RWPE1 (cell line): ENCODE results near the gene PRKCZ.

Experiments used
- CTCF ChIA-PET: fragments of 350-600 bp; sonication (Branson Sonifier 250); formaldehyde crosslinking; extraction: SDS; loops from one replicate; lab custom pipeline; 2021; lab: Yijun Ruan, JAX
- POLR2A ChIA-PET: fragments of 400-600 bp; formaldehyde crosslinking; extraction: SDS; loops from one replicate; lab custom pipeline; 2020; ENCODE audit warnings: antibody characterized with exemption; ENCODE audit not compliant: low non-redundant PET; lab: Yijun Ruan, JAX
- DNase-seq: peaks from one replicate; pipeline ENCODE4 v3.0.0; 2012; ENCODE audit warnings: low spot score
- H3K27ac ChIP-seq: fragments of 450-650 bp; 2 replicates; pipeline ENCODE4 v1.5.1; 2017
- CTCF ChIP-seq: fragments of 450-650 bp; conservative IDR thresholded peaks from 2 replicates; pipeline ENCODE4 v1.5.1; 2017; ENCODE audit warnings: low read depth, mild to moderate bottlenecking

PRKCZ gene

GRCh38 chr1:2227346-2228156 is 177.3 kb downstream of the PRKCZ start:
- ChIA-PET POLR2A (interaction anchor here (0.6 kb wide), 1 partner anchor 86 kb away, joined by 3 read pairs; no protein-coding TSS in a partner anchor), CTCF (no interaction called here)
- DNase-seq = peak; percentile 98
- TF ChIP-seq CTCF = no peak
- H3K27ac ChIP-seq = peak overlapping the region; percentile 99

GRCh38 chr1:2228157-2228594 is 178.0 kb downstream of the PRKCZ start, which contains the start of gene SKI:
Gene SKI (plus strand): TSS chr1:2228319. CDS start chr1:2228767, 448 bp downstream.
- H3K27ac ChIP-seq = peak within 1 kb of the TSS; percentile 99
- ChIA-PET POLR2A (no interaction called here), CTCF (no interaction called here)
- TF ChIP-seq CTCF = no peak
- no peak for DNase-seq

GRCh38 chr1:2228694-2229036 is 178.5 kb downstream of the PRKCZ start:
- no peak for DNase-seq
- POLR2A ChIA-PET = no interaction called here
- no peak for TF ChIP-seq CTCF
- peak overlapping the region; percentile 99 for H3K27ac ChIP-seq
- CTCF ChIA-PET = interaction anchor here (1.0 to 2.0 kb wide), 2 partner anchors 34 to 153 kb away, joined by 3 to 9 read pairs; partner anchors contain the start of gene FAAP20

- ChIA-PET CTCF (interaction anchor here (1.0 to 2.0 kb wide), 2 partner anchors 34 to 153 kb away, joined by 3 to 9 read pairs; partner anchors contain the start of gene FAAP20), POLR2A (interaction anchor here (1.0 kb wide), 1 partner anchor 84 kb away, joined by 4 read pairs; no protein-coding TSS in a partner anchor)
- DNase-seq = peak; percentile 20
- H3K27ac ChIP-seq = peak overlapping the region; percentile 99
- no peak for TF ChIP-seq CTCF
Observed at GRCh38 chr1:2229037-2229864, 179.0 kb downstream of the PRKCZ start.

- H3K27ac ChIP-seq = peak overlapping the region; percentile 99
- DNase-seq = peak; percentile 34
- ChIA-PET CTCF (interaction anchor here (1.3 to 2.0 kb wide), 2 partner anchors 35 to 151 kb away, joined by 3 to 9 read pairs; partner anchors contain the start of gene FAAP20), POLR2A (interaction anchor here (1.0 kb wide), 1 partner anchor 83 kb away, joined by 4 read pairs; no protein-coding TSS in a partner anchor)
- no peak for TF ChIP-seq CTCF
Observed at GRCh38 chr1:2229911-2230731, 179.9 kb downstream of the PRKCZ start.
